22Rv1 (cell line): ENCODE data around the gene TRAPPC6A.

Source experiments
- ZFX ChIP-seq: fragments of 450-650 bp; IDR thresholded peaks from 2 replicates; pipeline ENCODE4 v1.6.1; 2017; ENCODE audit warnings: antibody characterized with exemption, borderline replicate concordance
- TF ChIP-seq, protein P1 (sequence below): fragments of 450-650 bp; IDR thresholded peaks from 2 replicates; pipeline ENCODE4 v1.5.1; 2017; ENCODE audit warnings: mild to moderate bottlenecking

DNA sequence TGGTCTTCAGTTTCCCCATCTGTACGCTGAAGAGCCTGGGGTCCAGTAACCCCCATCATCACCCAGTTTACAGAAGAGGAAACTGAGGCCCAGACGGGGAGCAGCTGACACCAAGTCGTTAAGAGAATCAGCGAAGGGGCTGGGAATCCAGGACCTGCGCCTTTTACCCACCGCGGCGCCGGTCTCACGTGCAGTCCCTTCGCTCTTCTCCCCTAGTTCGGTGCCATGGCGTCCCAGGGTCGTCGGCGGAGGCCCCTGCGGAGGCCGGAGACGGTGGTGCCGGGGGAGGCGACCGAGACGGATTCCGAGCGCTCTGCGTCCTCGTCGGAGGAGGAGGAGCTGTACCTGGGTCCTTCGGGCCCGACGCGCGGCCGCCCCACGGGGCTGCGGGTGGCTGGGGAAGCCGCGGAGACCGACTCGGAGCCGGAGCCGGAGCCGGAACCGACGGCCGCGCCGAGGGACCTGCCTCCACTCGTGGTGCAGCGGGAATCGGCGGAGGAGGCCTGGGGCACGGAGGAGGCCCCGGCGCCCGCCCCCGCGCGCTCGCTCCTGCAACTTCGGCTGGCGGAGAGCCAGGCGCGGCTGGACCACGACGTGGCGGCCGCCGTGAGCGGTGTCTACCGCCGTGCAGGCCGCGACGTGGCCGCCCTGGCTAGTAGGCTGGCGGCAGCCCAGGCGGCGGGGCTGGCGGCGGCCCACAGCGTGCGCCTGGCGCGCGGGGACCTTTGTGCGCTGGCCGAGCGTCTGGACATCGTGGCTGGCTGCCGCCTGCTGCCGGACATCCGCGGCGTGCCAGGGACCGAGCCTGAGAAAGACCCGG, 1.2 kb upstream of the TRAPPC6A start:
- TF ChIP-seq, protein P1, sequence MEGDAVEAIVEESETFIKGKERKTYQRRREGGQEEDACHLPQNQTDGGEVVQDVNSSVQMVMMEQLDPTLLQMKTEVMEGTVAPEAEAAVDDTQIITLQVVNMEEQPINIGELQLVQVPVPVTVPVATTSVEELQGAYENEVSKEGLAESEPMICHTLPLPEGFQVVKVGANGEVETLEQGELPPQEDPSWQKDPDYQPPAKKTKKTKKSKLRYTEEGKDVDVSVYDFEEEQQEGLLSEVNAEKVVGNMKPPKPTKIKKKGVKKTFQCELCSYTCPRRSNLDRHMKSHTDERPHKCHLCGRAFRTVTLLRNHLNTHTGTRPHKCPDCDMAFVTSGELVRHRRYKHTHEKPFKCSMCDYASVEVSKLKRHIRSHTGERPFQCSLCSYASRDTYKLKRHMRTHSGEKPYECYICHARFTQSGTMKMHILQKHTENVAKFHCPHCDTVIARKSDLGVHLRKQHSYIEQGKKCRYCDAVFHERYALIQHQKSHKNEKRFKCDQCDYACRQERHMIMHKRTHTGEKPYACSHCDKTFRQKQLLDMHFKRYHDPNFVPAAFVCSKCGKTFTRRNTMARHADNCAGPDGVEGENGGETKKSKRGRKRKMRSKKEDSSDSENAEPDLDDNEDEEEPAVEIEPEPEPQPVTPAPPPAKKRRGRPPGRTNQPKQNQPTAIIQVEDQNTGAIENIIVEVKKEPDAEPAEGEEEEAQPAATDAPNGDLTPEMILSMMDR: 0 out of 2 replicates have a peak, but pooled peaks have one; percentile 6
- no peak for TF ChIP-seq ZFX
